ENCODE data around the gene OR52D1. TPM values are rescaled to one million over a fixed set of nuclear protein-coding genes. Genes with fewer than 3 reads are reported as not detected.

The OR52D1 gene
- polyA plus RNA-seq (2011; rRNA removed) (not detected in 2 replicates), polyA minus RNA-seq (2011; rRNA and poly(A)+ RNA removed) (not detected in 2 replicates)

DNA sequence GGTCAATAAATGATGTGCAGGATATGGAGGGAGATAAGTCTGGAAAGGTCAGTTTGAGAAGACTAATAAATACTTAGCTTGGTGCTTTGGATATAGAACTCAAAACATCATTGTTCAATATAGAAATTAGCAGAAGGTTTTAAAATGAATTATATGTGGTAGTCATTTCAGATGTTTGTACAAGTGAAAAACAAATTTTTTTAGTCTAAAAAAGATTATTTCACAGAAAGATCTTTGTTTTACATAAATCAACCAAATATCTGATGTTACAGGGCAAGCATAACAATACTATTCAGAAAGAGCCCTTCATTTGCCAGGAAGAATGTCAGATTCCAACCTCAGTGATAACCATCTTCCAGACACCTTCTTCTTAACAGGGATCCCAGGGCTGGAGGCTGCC is at the start of gene OR52D1:
Gene OR52D1 (plus strand): TSS at position 301 of the 400 bp plus-strand sequence. CDS start 22 bp downstream, at position 323.
- Histone ChIP-seq H3K4me3 (ENCODE audit: low read depth, low read length) (no peak within 1 kb of the TSS), H3K27me3 (ENCODE audit: control insufficient read depth, insufficient read depth, low read length) (no peaks in the 10 kb centered on the region; the same call in none of the 2 replicates), H3K36me3 (ENCODE audit: control insufficient read depth, insufficient read depth, low read length) (no peaks in the 10 kb centered on the region)
- TF ChIP-seq, protein P1, sequence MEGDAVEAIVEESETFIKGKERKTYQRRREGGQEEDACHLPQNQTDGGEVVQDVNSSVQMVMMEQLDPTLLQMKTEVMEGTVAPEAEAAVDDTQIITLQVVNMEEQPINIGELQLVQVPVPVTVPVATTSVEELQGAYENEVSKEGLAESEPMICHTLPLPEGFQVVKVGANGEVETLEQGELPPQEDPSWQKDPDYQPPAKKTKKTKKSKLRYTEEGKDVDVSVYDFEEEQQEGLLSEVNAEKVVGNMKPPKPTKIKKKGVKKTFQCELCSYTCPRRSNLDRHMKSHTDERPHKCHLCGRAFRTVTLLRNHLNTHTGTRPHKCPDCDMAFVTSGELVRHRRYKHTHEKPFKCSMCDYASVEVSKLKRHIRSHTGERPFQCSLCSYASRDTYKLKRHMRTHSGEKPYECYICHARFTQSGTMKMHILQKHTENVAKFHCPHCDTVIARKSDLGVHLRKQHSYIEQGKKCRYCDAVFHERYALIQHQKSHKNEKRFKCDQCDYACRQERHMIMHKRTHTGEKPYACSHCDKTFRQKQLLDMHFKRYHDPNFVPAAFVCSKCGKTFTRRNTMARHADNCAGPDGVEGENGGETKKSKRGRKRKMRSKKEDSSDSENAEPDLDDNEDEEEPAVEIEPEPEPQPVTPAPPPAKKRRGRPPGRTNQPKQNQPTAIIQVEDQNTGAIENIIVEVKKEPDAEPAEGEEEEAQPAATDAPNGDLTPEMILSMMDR (IDR thresholded peaks at IDR 0.05; ENCODE audit: insufficient read depth, low read depth, low read length): no peak
- CTCF ChIA-PET: no interaction called here
- POLR2A ChIA-PET: no interaction called here
- no peak for DNase-seq (ENCODE audit: low read depth)

DNA sequence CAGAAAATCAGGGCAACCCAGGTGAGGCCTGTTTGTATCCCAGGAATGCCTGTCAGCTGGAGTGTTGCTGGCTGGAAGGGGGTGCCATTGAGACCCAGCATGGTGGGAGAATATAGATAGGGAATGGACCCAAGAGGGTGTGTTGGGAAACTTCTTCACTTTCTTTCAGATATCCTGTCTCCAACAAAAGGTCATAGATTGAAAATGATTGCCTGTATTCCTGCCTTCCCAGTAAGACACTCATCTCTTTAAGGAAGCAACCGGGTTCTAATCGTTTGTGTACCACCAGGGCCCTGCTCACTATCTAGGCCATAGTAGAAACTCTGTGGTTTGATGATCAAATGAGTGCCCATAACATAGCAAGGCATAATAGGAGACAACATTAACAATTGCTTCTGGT is 47.1 kb upstream of the OR52D1 start, which contains the start of gene OR51I1:
Gene OR51I1 (minus strand): TSS at position 101 of the 400 bp plus-strand sequence. CDS start 0 bp downstream, at position 101.
- Histone ChIP-seq H3K36me3 (ENCODE audit: control insufficient read depth, insufficient read depth, low read length) (no peaks in the 10 kb centered on the region), H3K27me3 (ENCODE audit: control insufficient read depth, insufficient read depth, low read length) (no peaks in the 10 kb centered on the region), H3K4me3 (ENCODE audit: low read depth, low read length) (no peak within 1 kb of the TSS)
- CTCF ChIA-PET: no interaction called here
- POLR2A ChIA-PET: no interaction called here
- no peak for DNase-seq (ENCODE audit: low read depth)
- TF ChIP-seq, protein P1 (IDR thresholded peaks at IDR 0.05; ENCODE audit: insufficient read depth, low read depth, low read length): no peak

DNA sequence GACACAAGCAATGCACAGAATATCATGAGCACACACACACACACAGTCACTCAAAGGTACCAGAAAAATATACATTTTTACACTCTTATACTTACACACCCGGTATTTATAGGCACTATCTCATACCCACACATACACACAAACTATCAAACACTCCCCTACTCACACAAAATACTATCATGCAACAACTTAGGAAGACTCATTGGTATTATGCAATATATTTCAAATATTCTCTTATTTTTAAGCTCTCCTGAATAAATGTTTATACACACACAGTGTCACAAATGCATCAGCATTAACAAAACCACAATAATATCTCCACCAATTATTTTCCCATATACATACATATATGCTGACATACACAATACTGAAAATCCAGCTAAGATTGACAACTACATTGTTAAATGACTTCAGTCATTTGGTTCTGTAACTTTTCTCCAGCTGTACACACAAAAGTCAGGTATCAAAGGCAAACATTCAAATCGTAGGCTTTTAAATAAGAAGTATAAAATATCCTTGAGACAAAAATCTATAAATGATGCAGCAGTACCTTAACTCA is 44.6 kb upstream of the OR52D1 start:
- Histone ChIP-seq H3K36me3 (ENCODE audit: control insufficient read depth, insufficient read depth, low read length) (no peaks in the 10 kb centered on the region), H3K27me3 (ENCODE audit: control insufficient read depth, insufficient read depth, low read length) (no peaks in the 10 kb centered on the region), H3K4me3 (ENCODE audit: low read depth, low read length) (no peak overlapping the region)
- no peak for DNase-seq (ENCODE audit: low read depth)
- TF ChIP-seq, protein P1 (IDR thresholded peaks at IDR 0.05; ENCODE audit: insufficient read depth, low read depth, low read length): no peak
- ChIA-PET POLR2A (interaction anchor here (0.6 kb wide), 1 partner anchor 9 kb away, joined by 4 read pairs; no protein-coding TSS in a partner anchor), CTCF (no interaction called here)

DNA sequence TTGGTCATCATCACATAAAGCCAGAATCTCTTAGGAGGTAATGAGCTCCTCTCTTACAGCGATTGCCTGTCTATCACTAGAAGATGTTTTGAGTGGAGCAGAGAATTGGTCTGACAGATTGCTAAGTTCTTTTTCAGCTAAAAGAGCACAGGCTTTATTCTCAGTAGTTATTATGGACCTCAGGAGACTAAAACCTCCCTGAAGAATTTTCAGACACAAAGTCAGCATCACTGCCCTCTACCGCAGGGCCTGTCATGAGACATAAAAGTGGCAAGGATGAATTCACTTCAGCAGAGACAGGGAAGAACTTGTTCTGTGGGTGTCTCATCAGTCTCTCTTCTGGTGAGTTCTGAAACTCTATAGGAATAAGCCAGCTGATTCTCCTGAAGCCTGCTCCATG is 39.5 kb upstream of the OR52D1 start, which contains the start of gene OR51I2:
Gene OR51I2 (plus strand): TSS at position 301 of the 400 bp plus-strand sequence. CDS start 4,166 bp downstream, outside the sequence.
- no peak for DNase-seq (ENCODE audit: low read depth)
- Histone ChIP-seq H3K36me3 (ENCODE audit: control insufficient read depth, insufficient read depth, low read length) (no peaks in the 10 kb centered on the region), H3K27me3 (ENCODE audit: control insufficient read depth, insufficient read depth, low read length) (no peaks in the 10 kb centered on the region), H3K4me3 (ENCODE audit: low read depth, low read length) (no peak within 1 kb of the TSS)
- POLR2A ChIA-PET: no interaction called here
- TF ChIP-seq, protein P1 (IDR thresholded peaks at IDR 0.05; ENCODE audit: insufficient read depth, low read depth, low read length): no peak
- CTCF ChIA-PET: interaction anchor here (1.0 to 1.2 kb wide), 2 partner anchors 19 to 28 kb away, joined by 3 to 4 read pairs; no protein-coding TSS in a partner anchor

DNA sequence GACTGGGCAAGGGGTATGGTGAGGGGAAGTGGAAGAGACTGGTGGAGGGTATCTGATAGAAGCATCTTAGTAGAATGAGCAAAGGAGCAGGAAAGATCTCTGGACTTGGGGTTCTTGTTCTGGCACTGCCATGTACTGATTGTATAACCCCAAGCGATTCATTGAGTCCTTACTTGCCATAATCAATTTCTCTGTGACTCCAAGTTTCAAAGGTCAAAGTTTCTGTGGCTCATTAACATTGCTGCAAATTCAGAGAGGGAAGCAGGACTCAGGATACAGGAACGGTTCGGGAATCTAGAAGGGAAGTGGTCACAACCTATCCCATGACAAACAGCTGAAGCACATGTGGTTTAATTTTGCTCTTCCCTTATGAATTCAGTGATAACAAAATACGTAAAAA is 39.1 kb upstream of the OR52D1 start:
- Histone ChIP-seq H3K36me3 (ENCODE audit: control insufficient read depth, insufficient read depth, low read length) (no peaks in the 10 kb centered on the region), H3K27me3 (ENCODE audit: control insufficient read depth, insufficient read depth, low read length) (no peaks in the 10 kb centered on the region), H3K4me3 (ENCODE audit: low read depth, low read length) (no peak overlapping the region)
- TF ChIP-seq, protein P1 (IDR thresholded peaks at IDR 0.05; ENCODE audit: insufficient read depth, low read depth, low read length): no peak
- no peak for DNase-seq (ENCODE audit: low read depth)
- POLR2A ChIA-PET: no interaction called here
- CTCF ChIA-PET: no interaction called here

All from BJ (cell line).